HG03064 (cell line): ENCODE measurements around the gene CHEK2.
"Not testable (repeated sequence)": the region's sequence is repeated elsewhere in the genome, so short reads cannot be mapped to it uniquely, and the experiment has no call there.

Experiments
- ATAC-seq: cut with Tn5 transposase; IDR thresholded peaks from one replicate; pipeline ENCODE4 v1.9.1; 2021; ENCODE audit warnings: low read depth; ENCODE audit not compliant: unreplicated experiment

The CHEK2 gene

DNA sequence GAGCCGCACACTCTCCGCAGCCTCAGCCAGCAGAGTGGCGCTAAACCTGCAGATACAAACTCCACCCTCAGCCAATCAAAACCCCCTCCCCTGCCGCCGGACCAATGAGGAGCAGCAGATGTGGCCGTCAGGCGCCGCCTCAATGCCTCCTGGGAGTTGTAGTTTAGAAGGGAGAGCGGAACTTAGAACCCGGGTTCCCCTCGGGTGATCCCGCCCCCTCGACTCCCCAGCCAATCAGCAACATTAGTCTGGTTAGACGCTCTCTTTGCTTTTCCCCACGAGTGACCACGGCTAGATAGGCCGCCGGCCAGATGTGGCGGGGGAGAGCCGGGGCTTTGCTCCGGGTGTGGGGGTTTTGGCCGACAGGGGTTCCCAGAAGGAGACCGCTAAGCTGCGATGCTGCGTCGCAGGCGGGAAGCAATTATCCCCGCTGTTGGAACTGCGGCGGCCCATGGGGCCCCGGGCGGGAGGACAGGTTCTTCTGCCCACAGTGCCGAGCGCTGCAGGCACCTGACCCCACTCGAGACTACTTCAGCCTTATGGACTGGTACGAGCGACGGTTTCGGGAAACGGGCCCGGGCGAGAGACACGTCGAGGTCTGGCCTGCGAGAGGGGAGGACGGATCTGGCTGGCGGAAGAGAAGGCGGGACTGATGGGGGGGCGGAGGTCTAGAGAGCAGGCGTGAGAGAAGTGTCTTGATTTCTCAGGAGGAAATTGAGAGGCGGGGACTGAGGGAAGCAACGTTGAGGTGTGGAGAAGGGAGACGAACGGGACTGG lies at the start of gene CHEK2, which contains the start of gene HSCB:
Gene CHEK2, minus strand, starts transcription at position 36 of the 777 bp plus-strand sequence. CDS start 7,099 bp downstream, outside the sequence.
Gene HSCB, plus strand, starts transcription at position 255 of the 777 bp plus-strand sequence. Its CDS starts 57 bp downstream, at position 312.
- peak; percentile 83 for ATAC-seq

DNA sequence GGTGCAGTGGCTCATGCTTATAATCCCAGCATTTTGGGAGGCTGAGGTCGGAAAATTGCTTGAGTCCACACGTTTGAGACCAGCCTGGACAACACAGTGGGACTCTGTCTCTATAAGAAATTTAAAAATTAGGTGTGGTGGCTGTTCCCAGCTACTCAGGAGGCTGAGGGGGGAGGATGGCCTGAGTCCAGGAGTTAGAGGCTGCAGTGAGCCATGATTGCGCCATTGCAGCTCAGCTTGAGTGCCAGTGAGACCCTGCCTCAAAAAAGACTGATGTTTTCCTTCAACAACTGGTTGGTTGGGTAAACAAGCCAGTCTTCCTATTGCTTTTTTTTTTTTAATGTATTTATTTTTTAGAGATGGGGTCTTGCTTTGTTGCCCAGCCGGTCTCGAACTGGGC lies 49.5 kb upstream of the CHEK2 start:
- no peak for ATAC-seq

DNA sequence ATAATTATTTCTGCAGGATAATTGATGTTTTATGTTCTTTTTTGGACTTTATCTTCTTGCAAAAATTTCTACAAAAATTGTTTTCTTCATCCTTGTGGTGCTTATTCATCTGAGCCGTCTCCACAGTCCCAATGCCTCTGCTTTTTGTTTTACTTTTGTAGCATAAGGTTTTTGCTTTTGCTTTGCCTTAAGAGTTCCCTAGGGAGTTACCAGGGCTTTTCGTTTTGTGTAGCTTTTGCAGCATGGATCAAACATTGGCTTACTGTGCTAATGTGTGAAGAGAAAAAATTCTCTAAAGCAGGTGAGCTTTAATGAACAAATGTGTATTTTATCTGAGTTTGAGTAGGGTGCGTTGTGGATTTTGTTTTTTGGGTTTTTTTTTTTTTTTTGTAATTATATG lies 47.0 kb upstream of the CHEK2 start:
- ATAC-seq = no peak

DNA sequence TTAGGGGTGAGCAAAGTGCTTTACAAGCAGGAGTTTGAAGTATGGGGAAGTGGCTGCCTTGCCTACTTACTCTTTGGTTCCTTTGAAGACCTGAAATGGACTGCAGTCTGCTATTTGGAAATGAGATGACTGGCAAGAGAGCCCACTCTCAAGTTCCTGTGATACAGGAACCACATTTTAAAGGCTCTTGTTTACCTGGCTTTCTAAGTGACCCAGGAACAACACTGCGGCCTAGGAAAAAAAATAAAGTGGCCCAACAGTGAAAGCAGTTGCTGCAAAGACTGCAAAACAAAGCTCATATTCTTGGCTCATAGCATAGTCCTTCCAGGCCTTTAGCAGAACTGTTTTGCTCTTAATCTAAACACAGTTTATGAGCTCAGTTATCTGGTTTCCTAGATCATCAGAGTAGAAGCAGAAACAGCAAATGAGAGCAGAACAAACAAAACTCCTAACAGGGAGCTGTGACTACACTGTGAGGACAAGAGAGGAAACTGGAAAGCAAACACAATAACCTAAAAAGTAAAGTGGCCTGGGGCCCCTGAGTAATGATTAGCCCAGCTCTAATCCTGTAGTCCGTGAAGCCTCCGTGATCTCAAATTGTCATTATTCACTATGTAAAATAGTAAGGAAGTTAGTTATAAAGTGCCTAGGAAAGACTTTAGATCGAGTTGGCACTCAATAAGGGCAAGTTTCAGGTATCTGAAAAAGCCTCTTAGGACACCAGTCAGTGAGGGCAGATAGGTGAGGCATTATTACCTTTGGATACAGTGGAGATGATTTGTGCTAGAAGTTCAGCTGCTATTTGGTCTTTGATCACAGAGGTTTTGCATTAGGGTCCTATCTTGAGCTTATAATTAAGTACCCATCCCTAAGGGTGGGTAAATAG lies 42.4 kb upstream of the CHEK2 start:
- no peak for ATAC-seq

DNA sequence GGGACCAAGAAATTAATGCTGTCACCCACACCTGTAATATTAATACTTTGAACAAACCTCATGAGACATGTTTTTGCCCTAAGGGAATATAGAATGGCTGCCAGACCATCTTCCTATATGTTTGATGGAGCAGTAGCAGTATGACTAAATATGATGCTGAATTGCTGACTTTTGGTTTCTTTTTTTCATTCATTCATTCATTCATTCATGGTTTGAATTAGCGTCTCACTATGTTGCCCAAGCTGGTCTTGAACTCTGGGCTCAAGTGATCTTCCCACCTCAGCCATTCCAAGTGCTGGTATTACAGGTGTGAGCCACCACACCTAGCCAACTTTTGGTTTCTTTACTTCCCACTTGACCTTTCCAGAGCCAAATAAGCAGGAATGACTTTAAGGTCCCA lies 38.7 kb upstream of the CHEK2 start:
- no peak for ATAC-seq

DNA sequence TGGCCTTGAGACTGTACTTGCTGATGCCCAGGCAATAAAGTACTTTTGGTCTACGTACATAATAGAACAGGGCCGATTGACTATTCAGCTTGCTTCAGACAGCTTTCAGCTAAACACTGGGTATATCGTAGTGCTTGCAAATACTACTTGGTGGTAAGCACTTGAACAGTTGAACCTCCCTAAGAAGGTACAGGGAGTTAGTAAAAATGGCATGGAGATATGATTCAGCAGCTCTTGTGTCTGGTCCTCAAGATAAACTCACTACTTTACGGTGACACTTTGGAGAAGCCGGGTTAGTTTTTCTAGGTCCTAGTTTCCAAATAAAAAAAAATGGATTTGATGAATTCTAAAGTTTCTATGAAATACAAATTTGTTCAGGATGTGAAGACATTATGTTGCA lies 38.2 kb upstream of the CHEK2 start:
- ATAC-seq = no peak

DNA sequence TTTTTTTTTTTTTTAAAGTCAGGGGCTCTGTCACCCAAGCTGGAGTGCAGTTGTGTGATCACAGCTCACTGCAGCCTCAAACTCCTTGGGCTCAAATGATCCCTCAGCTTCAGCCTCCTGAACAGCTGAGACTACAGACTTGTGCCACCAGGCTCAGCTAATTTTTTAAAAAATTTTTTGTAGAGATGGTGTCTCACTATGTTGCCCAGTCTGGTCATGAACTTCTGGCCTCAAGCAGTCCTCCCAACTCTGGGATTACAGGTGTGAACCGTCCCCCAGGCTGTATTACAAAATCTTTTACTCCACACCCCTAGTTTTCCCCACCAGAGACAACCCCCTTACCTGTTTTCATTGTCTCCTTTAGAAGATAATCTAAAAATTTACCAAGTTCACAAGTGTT lies 32.8 kb upstream of the CHEK2 start:
- ATAC-seq = no peak

DNA sequence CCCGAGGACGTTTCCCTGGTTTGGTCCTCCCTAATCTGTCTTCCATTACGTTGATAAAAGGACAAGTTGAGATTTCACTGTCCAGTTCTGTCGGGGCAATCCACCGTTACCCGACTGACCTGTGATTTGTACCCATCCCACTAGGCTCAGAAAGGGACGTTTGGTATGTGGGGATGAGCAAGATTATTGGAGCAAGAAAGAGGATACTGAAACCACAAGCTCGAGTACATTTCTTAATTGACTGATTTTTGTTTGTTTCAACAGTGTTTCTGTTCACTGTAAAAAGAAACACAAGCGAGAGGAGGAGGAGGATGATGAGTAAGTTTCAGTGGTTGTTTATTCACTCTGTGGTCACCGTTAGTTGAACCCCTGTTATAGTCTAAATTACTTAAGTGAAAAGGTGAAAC lies 31.8 kb upstream of the CHEK2 start:
- ATAC-seq = peak; percentile 7

DNA sequence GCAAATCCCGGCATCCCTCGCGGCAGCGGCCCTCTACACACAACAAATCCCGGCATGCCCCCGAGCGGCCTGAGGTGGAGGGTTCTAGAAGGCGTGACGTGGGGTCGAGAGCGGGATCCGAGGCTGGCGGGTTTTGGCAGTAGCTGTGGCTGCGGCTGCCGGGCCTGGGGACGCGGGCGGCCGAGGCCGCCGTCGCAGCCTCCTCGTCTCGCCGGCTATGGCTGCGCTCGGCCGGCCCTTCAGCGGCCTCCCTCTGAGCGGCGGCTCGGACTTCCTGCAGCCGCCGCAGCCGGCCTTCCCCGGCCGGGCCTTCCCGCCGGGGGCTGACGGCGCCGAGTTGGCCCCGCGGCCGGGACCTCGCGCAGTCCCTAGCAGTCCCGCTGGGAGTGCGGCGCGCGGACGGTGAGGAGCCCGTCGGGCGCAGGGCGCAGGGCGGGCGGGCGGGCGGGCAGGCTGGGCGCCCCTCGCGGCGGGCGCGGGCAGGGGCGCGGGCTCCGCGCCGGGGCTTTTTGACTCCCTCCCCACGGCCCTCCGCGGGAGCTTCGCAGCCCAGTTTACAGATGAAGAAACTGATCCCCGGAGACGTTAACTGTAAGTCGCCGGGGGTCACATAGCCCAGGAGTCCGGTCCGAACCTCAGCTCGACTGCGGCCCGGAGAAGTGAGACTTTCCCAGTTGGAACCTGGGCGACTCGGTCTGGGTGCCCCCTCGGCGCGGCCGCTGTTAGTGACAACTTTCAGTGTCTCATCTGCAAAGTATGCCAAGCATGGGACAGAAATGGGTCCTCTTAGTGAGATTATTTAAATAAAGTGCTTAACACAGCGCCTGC lies 31.2 kb upstream of the CHEK2 start, which contains the start of gene CCDC117:
Gene CCDC117, plus strand, starts transcription at position 63 of the 828 bp plus-strand sequence. Its CDS starts 155 bp downstream, at position 218.
- peak; percentile 85 for ATAC-seq

DNA sequence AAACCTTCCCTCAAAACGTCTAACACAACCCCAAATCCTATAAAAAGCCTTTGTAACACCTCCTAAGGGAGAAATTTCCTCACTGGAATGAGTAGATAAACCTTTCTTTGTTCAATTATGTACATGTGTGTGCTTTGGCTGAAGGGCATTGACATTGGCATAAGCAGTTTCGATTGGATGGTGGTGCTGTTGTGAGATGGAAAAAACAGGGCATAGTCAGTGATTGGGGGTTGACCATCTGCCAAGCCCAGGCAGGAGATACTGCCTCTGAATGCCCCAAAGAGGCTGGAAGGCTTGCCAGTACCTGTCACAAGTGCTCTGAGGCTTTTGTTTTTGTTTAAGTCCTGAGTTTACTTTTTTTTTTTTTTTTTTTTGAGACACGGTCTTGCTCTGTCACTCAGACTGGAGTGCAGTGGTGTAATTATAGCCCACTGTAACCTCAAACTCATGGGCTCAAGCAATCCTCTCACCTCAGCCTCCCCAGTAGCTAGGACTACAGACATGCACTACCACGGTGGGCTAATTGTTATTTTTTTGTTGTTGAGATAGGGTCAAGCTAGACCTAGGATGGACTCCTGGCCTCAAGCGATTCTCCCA lies 29.7 kb upstream of the CHEK2 start:
- ATAC-seq = no peak

DNA sequence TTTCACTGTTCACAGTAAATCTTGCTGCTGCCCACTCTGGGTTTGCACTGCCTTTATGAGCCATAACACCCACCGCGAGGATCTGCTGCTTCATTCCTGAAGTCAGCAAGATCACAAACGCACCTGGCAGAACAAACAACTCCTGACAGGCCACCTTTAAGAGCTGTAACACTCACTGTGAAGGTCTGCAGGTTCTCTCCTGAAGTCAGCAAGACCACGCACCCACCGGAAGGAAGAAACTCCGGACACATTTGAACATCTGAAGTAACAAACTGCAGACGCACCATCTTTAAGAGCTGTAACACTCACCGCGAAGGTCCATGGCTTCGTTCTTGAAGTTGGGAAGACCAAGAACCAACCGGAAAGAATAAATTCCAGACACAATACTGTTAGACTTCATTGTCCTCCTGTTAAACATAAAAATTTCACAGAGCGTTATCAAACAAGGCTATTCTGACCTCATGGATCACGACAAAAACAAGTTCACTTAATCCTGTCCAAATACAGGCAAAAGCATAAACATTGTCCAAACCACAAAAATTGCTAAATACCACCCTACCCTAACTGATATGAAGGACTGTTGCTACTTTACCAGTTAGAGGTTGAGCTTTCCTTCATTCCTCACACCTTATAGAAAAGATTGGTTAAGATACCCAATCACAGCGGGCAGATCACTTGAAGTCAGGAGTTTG lies 27.9 kb upstream of the CHEK2 start:
- no peak for ATAC-seq

DNA sequence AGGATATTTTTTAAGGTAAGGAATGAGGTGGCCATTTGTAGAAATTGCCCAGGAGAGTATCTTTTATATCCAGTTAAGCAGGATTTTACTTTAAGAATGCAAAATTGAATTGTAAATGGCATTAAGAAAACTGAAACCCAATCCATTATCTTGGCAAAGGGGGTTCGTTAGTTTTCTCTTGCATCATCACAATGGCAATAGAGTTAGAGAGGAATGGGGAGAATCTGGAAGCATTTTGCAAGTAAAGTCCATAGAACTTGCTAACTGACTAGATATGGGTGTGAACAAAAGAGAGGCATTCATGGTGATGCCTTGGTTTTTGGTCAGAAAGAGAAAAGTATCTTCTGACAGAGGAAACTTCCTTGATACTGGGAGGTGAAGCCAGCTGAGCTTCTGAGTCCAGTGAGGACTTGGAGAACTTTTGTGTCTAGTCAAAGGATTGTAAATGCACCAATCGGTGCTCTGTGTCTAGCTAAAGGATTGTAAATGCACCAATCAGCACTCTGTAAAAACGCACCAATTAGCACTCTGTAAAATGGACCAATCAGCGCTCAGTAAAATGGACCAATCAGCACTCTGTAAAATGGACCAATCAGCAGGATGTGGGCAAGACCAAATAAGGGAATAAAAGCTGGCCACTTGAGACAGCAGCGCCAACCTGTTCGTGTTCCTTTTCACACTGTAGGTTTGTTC lies 27.2 kb upstream of the CHEK2 start:
- no peak for ATAC-seq

DNA sequence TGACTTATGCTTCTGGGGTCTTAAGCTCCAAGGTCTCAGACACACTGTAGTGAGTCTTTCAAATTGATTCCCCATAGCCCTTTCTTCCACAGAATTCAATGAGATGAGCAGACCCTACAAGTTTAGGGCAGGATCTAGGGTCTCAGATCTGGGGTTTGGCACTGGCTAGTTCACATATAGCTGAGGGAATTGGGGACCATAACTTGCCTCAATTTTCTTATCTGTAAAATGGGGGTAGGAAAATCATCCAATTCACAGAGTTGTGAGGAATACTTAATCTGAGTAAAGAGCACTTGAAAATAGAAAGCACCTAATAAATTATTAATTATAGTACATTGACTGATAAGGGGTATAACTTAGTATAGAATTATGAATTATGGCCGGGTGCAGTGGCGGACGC lies 25.0 kb upstream of the CHEK2 start:
- no peak for ATAC-seq

DNA sequence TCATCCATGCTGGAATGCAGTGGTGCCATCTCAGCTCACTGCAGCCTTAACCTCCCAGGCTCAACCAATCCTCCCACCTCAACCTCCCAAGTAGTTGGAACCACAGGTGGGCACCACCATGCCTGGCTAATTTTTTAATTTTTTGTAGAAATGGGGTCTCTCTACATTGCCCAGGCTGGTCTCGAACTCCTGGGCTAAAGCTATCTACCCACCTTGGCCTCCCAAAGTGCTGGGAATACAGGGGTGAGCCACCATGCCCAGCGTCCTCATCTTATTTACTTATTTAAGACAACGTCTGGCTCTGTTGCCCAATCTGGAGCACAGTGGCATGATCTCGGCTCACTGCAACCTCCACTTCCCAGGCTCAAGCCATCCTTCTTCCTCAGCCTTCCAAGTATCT lies 20.4 kb upstream of the CHEK2 start:
- ATAC-seq = not testable (repeated sequence)

DNA sequence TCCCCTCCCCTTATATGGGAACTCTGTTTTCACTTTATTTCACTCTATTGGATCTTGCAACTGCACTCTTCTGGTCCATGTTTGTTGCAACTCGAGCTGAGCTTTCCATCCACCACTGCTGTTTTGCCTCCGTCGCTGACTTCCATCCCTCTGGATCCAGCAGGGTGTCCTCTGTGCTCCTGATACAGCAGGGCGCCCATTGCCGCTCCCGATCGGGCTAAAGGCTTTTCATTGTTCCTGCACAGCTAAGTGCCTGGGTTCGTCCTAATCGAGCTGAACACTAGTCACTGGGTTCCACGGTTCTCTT lies 19.8 kb upstream of the CHEK2 start:
- ATAC-seq = no peak

DNA sequence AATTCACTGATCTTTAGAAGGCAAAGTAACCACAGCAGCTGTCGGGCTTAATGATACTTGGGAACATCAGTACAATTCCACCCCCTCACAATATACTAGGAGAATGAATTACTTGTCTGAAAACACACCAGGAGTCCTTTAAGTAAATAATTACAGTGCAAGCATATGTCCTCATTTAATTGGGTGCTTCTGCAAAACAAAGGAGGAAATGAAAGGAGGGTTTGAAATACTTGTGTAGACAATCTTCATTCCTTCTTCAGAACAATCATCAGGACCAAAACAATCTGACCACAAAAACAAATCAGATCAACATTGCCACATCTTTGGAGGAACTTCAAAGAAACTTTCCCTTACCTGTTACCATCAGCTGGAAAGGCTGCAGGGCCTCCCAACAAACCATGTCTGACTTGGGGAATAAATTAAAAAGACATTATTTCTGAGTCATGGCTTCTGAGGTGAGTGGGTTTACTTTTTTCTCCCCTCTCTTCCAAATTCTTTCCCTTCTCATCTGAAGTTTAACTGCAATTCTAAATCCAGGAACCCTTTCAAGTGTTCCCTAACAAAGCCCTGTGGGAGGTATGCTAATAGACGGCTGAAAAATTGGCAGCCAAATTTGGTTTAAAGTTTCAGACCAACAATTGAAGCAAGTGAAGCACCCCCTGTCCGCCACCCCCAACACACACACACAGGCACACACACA lies 18.4 kb upstream of the CHEK2 start:
- ATAC-seq = no peak

DNA sequence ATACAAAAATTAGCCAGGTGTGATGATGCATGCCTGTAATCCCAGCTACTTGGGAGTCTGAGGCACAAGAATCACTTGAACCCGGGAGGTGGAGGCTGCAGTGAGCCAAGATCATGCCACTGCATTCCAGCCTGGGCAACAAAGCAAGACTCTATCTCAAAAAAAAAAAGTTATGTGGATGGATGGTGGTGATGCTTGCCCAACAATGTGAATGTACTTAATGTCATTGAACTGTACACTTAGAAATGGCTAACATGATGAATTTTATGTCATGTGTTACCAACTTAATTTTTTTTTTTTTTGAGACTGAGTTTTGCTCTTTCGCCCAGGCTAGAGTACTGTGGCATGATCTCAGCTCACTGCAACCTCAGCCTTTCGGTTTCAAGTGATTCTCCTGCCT lies 12.9 kb upstream of the CHEK2 start:
- ATAC-seq = not testable (repeated sequence)

DNA sequence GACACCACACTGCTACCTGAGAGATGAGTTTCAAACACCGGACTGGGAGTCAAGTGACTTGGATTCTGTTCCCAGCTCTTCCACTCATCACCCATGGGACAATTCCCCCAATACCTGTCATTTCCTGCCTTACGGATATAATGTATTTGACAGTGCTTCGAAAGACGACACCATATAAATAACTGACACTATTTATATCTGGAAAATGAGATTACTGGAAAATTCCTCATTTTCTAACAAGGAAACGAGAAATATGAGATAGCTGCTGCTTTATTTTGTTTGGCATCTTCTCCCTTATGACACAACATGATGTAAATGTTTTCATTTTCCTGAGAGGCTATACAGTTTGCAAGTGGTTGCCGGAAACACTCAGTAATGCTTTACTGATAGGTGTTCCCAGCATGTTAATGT lies 8.9 kb upstream of the CHEK2 start:
- ATAC-seq = no peak

DNA sequence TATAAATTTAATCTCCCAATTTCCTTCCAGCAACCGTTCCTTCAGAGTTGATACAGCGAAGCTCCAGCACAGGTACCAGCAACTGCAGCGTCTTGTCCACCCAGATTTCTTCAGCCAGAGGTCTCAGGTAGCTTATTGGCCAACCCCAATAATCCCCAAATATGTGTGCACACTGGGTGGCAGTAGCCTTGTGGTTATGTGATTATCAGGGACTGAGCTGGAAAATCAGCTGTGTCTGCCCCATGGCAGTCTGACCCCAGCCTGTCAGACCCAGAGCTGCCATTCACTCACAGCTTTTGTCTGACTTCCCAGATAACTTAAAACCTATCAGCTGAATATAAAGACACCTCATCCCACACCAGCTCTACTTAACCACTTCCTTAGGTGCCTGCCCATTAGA lies 2.2 kb upstream of the CHEK2 start:
- ATAC-seq = no peak
